Measurements from ENCODE around the gene FRRS1.

- TF ChIP-seq POLR2A (IDR thresholded peaks at IDR 0.05) (no peak), CTCF (IDR thresholded peaks at IDR 0.05) (no peak)
Measured at GRCh38 chr1:99745061-99745460, 21.4 kb downstream of the FRRS1 start.

All from esophagus squamous epithelium (tissue), 4 donors.